HTR-8/SVneo (cell line): ENCODE data around the gene CTBP1.
"Not testable (repeated sequence)": the region's sequence is repeated elsewhere in the genome, so short reads cannot be mapped to it uniquely, and the experiment has no call there.

Experiments
- DNase-seq: peaks from one replicate; pipeline ENCODE4 v3.0.0; 2011; ENCODE audit warnings: low spot score, mixed read lengths; ENCODE audit not compliant: insufficient read length
- FAIRE-seq: peaks from 2 replicates; lab custom pipeline; 2011; peaks lifted over from hg19 to GRCh38; lab: Jason Lieb, UNC

CTBP1 gene

DNA sequence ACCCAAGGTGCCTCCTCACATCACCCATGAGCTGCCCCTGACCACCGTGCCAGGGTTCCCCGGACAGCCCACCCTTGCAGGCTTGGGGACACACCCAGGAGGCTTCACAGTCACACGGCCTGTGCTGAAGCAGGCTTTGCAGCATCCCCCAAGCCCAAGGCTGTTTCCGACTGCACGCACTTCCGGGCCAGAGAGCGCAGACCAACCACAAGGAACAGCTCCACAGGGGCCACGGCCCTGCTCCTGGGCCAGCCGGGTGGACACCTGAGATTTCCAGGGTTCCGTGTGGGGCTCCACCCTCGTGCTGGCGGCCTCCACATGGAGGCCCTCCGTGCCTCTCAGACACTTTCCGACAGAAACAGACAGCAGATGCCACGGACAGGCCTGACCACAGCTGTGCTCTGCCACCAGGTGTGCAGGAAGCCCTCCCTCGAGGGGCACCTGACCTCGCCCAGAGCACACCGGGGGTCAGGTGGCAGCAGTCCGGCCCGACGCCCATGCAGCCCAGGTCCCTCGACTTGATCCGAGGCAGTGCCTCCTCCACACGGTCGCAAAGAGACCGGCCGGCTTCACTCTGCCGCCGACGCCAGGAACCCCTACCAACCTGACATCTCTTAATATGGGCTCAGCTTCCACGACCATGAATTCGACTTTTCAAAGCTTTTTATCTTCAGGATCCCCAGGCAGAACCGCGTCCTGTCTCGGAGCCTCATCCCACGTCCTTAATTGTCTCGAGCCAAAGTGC is 8.0 kb downstream of the CTBP1 start:
- DNase-seq = no peak
- FAIRE-seq = no peak

DNA sequence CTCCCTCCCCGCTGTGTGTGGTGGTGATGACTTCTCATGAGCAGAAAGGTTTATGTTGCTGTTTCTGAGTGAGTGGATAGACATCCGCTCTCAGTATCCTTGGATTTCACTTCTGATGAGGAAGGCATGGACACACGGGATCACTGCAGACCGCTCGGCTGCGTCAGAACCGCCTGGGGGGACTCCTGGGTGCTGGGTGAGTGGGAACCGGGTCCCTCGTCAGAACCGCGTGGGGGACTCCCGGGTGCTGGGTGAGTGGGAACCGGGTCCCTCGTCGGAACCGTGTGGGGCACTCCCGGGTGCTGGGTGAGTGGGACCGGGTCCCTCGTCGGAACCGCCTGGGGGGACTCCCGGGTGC is 9.0 kb downstream of the CTBP1 start:
- DNase-seq (no peak), FAIRE-seq (no peak)

DNA sequence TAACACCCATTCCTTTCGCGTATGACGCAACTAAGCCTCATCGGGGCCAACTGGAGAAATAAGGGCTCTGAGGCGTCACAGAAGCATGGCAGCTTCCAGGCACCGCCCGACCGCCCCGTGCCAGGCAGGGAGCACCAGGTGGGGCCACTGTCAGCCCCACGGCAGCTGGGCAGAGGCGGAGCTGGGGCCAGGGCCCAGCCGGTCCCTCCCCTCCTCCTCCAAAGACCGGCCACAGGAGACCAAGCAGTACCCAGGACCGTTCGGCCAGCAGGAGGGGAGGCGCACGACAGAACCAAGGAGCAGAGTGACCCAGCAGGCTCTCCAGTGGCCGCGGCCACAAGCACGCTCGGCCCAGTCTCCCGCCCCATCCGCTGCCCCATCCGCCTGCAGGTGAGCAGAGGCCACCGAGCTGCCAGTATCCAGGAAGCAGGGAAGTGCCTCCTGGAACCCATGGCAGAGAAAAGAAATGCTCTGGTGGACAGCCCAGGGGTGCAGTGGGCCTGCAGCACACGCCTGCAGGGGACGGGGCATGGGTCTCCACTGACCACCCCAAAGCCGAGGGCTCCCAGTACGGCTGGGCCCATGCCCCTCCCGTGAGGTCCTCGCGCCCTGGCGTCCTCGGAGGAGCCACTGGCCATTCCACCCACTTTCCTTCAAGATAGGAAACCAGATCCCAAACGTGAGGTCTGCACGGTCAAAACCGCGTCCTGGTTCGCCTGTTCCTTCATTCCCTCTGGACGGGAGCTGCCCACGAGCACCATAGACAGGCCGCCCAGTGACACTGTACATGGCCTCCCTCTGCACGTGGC is 9.6 kb downstream of the CTBP1 start:
- DNase-seq (no peak), FAIRE-seq (no peak)

DNA sequence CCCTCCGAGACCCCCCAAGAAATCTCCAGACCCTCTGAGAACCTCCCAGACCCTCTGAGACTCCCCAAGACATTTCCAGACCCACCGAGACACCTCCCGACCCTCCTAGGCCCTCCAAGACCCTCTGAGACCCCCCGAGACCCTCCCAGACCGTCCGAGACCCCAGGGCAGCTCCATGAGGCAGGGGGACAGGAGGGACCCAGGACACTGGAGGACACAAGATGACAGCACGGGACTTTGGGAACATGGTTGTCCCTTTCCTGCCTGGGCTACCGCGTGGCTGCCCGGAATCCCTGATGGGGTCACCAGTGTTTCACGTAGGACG is 10.3 kb downstream of the CTBP1 start:
- FAIRE-seq (no peak), DNase-seq (no peak)

DNA sequence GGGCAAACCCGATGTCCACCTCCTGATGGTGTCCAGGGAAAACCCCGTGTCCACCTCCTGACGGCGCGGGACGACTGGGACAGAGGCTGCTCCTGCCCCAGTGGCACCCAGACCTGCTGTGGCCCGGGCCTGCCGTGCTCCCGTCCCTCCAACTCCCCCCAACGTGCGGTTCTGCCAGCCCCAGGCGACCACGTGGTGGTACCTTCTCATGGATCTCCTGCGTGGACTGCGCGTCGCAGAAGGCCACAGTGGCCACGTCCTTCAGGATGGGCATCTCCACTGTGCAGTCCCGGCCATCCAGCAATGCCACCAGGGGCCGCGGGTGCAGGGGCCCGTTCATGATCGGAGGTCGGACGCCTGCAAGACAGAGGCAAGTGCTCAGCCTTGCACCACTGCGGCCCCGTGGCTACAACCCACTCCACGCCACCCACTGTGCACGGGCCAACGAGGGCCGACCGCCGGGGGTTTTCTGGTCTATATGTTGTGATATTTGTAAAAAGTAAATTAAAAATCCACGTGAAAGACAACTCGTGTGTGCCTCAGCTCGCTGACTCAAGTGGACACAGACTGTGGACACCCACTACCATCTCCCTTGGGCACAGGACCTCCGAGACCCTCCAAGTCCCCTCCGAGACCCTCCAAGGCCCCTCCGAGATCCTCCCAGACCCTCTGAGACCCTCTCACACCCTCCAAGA is 10.8 kb downstream of the CTBP1 start:
- FAIRE-seq (no peak), DNase-seq (no peak)

- not testable (repeated sequence) for FAIRE-seq, DNase-seq
These were observed 11.7 kb downstream of the CTBP1 start for GRCh38 chr4:1237261-1237660.

DNA sequence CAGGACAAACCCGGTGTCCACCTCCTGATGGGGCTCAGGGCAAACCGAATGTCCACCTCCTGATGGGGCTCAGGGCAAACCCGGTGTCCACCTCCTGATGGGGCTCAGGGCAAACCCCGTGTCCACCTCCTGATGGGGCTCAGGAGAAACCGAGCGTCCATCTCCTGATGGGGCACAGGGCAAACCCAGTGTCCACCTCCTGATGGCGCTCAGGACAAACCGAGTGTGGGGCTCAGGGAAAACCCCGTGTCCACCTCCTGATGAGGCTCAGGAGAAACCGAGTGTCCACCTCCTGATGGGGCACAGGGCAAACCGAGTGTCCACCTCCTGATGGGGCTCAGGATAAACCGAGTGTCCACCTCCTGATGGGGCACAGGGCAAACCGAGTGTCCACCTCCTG is 12.1 kb downstream of the CTBP1 start:
- FAIRE-seq, DNase-seq: not testable (repeated sequence)

DNA sequence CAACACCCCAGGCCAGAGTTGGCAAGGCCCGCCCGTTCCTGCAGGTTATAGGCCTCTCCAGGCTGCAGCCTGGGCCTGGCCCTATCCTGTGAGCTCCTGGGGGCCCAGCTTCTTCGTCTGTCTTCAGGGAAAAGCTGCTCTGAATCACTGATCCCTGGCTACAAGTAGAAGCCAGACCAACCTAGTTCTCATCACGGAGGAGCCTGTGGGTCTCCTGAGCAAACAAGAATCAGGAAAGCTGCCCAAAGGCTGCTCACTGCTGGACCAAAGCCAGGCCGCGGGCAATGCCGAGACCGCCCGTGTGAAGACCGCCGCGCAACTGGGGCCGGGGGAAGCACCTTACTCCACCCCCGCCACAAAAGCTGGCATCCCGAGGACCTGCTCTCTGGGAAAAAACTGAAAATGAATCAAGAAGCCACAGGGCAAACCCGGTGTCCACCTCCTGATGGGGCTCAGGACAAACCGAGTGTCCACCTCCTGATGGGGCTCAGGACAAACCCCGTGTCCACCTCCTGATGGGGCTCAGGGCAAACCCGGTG is 12.8 kb downstream of the CTBP1 start:
- FAIRE-seq (no peak), DNase-seq (no peak)

GRCh38 chr4:1235381-1236102 is 13.4 kb downstream of the CTBP1 start:
- DNase-seq (no peak), FAIRE-seq (no peak)

DNA sequence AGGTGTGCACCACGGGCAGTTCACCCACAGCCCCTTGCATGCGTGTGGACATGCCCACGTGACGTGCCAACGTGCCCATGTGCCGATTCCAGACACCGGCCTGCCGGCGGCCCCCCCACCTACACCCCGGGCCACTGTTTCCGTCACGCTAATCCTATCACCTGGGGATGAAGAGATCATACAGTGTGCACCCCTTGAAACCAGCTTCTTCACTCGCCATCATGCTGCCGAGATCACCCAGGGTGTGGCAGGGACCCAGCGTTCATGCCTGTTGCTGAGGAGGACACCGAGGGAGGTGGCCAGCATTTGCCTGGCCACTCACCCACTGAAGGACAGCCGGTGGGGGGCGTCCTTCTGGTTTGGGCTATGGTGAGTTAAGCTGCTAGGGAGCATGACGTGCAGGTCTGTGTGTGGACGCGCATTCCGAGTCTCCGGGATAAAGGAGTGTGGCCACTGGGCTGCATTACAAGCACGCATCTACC is 14.1 kb downstream of the CTBP1 start:
- FAIRE-seq (peak; percentile 71), DNase-seq (no peak)

GRCh38 chr4:1234309-1234695 is 14.6 kb downstream of the CTBP1 start:
- DNase-seq (no peak), FAIRE-seq (no peak)

- DNase-seq (no peak), FAIRE-seq (no peak)
These were observed 15.2 kb downstream of the CTBP1 start for GRCh38 chr4:1233641-1234308.

DNA sequence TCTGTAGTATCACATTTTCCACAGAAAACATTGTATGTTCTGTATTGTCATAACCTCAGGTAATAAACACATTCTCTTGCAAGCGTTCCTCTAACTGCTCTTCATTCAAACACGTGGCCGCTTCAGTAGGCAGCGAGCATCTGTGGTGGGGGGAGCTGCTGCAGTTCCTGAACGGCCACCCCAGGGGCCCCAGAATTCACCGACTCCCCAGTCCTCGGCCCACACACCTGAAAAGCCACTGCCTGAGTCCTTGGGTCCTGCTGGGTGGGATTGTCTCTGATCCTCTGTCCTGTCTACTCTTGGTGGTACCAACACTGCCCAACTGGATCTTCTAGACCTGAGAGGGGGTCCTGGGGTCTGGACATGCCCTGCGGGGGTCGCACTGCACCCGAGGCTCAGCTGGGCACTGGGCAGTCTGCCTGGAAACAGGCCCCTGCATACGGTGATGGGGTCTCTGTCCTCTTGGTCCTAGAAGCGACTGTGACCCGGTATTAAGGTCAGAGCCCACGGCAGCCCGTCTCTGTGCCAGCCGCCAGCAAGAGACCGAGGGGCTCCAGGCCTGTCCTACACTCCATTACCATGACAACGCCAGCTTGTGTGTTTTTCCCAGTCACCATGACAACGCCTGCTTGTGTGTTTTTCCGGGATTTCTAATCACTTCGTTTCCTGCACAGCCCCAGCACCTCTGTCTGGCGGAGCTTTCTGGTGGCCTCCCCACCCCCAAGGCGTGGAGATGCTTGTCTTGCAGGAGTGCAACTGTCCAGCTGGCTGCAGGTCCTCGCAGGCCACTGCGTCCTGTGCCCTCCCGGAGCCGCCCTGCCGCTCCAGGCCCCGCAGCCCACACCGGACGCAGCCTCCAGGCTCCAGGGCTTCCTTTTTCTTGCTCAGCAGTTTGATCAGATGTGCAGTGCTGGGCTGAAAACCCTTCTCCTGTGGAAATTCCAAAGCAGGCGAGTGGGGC is 16.0 kb downstream of the CTBP1 start:
- DNase-seq (no peak), FAIRE-seq (no peak)

DNA sequence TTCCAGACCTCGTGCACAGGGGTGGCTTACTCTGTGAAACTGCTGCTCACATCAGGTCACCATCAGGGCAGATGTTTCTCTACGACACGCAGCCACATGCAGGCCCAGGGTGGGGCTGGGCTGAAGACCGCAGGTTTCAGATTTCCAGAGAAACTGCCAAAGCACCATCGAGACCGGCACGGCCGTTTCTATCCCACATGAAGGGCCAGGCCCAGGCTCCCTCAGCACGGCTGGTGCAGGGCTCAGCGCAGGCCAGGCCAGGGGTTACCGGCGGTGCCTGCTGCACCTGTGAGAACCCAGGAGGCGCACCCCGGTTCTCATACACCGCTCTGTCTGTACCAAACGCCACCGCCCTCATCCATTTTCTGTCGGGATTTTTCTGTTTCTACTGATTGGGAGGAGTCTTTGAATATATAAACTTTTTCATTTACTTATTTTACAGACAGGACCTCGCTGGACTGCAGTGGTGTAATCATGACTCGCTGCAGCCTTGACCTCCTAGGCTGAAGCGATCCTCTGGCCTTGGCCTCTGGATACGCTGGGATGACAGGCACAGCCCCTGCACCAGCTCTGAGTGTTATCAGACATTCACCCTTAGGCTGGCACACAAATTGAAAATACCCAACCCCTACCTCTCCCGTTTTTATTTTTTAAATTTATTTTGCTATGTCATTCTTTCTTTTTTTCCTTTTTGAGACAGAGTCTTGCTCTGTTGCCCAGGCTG is 17.1 kb downstream of the CTBP1 start:
- no peak for FAIRE-seq
- DNase-seq = no peak

DNA sequence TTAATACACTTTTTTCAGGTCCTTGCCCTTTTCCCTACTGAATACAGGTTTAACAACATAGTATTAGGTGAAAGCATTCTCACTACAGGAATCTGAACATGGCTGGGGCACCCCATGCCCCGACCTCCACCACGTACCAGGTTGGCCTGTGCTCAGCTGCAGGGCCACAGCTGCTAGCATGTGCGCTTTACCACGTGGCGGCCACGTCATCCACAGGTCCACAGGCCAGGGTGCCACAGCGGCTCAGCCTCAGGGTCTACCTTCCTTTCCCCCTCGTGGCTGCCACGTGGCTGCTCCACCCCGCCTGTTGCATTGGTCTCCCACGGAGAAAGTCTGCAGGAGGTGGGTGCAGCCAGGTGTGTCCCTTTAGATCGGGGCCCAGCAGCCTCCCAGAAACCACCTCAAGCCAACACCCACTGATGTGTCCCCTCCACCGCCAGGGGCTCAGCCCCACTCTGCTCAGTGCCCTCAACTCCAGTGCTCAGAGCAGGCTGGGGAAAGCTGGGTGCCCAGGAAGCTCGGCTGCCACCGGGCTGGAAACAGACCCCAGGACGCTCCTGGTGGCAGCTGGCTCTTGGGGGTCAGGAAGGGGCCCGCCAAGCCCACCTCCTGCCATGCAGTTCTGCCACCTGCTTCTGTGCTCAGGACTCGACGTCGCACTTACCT is 17.8 kb downstream of the CTBP1 start:
- FAIRE-seq = no peak
- no peak for DNase-seq

DNA sequence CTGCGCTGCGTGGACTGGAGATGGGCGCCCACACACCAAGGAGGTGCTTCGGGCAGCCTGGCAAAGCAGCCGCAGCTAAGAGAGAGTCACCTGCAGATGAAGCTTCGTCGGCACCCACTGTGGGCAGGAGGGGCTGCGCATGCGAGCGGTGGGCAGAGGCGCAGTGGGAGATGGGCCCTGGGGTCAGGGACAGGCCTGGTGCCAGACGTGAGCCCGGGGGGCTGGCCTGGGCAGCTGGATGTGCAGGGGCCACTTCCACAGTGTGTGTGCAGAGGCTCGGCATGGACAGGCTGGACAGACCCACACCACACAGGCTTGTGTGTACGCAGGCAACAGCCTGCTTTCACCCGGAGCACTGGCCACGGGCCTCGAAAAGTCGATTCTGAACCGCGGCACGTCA is 18.6 kb downstream of the CTBP1 start:
- DNase-seq (no peak), FAIRE-seq (no peak)

- DNase-seq = no peak
These were observed 19.6 kb downstream of the CTBP1 start for GRCh38 chr4:1229117-1229849.

More at GRCh38 chr4:1229117-1229849, 19.6 kb downstream of the CTBP1 start:
- FAIRE-seq = no peak
